ENCODE data around the gene TSPAN12.
"Not testable (repeated sequence)": the region's sequence is repeated elsewhere in the genome, so short reads cannot be mapped to it uniquely, and the experiment has no call there.

Gene TSPAN12

DNA sequence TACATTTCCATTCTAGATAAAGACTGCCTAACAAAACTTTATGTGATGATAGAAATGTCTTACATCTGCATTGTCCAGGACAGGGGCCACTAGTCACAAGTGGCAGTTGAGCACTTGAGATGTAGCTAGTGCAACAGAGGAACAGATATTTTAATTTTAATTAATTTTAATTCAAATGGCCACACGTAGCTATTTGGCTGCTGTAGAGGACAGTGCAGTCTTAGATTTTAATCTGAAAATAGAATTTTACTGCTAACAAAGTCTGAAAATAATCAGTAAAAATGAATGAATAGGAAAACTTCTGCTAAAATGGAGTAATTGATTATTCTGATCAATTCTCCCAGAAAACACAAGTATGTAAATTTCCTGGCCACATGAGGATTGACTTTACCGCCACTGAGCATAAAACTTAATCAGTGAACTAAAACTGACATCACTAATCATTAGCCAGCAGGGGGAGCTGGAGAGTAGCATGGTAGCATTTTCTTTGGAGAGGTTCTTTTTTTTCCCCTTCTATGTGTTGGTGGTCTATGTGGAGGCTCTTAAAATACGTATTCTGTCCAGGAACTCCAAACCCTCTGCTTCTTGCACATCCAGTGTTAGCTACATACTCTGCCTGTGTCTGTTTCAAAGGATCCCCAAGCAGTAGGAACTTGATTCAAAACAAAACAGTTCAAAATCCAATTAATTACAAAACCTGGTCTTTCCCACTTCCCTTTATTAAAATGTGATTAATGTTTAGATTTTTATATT is 52.1 kb downstream of the TSPAN12 start:
- DNase-seq (ENCODE audit: low spot score), result peak; percentile 67

DNA sequence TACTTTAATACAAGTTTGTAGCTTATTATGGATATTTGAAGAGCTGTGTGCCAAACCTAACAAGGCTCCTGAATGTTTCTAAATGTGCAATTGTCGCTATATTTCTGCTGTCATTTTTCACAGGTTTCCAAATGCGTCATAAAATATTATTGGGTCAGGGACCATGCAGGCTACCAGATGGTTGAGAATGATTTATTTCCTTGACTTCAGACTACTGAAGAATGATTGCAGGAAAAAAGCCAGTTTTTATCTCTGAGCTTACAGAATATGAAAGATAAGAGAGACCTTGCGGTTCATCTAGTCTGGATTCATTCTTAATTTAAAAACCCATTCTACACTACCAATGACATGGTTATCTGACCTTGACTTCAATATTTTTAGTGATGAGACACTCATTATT is 55.2 kb downstream of the TSPAN12 start:
- no peak for DNase-seq (ENCODE audit: low spot score)

DNA sequence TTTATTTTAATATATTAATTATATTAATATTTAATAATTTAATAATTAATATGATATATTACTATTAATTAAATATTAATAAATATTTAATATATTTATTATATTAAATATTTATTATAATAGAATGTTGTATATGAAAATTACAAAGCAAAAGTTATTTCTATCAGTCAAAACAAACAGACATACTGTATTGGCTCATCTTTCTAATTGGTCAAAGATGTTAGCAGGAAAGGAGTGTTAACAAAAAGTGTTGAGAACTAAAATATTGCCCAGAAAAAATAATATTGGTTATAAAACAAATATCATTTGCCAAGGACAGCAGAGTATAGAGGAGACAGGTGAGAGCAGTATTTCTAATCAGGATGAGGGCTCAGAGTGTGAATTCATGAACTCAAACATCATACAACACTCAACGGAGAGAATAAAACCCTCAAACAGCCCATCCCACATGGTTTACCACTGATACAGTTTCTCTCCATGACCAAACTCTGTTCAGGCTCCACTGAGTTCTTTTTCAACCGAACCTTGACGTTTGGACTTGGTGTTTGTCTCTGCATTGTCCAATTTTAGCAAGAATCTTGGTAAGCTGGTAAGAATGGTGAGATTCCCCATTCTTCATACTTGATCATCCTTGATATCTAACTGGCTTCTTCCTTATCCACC is 58.0 kb downstream of the TSPAN12 start:
- no peak for DNase-seq (ENCODE audit: low spot score)

DNA sequence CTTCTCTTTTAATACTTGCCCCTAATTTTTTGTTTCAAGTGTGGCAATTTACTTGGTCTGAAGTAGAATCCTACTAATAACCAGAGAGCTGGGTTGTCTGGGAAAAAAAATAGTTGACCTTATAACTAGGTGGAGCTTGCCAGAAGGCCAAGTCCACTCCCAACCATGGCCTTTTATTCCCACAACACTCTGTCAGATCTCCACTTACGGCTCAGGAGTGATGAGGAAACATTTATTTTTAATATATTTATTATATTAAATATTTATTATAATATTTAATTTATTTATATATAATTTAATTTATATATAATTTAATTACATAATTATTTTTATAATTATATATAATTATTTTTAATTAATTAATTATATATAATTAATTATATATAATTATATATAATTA is 58.8 kb downstream of the TSPAN12 start:
- DNase-seq (ENCODE audit: low spot score), result no peak

DNA sequence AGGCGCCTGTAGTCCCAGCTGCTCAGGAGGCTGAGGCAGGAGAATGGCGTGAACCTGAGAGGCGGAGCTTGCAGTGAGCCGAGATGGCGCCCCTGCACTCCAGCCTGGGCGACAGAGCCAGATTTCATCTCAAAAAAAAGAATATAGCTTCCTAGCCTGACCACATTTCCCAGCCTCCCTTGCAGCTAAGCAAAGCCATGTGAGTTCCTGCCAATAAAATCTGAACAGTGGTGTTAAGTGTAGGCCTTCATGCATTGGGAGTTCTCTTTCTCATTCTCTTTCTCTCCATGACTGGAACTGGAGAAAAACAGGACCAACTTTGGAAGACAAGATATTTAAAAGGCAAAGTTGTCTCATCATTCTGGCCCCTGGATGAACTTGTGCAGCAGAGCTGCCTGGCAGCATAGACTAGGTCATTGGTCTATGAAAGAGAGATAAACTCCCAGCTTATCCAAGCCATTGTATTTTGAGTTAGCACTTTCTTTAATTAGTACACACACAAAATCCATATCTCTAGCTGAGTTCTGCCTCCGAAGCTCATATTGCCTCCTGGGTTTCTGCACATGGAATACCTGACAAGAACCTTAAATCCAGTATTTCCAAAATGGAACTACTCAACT is 60.8 kb downstream of the TSPAN12 start:
- no peak for DNase-seq (ENCODE audit: low spot score)

DNA sequence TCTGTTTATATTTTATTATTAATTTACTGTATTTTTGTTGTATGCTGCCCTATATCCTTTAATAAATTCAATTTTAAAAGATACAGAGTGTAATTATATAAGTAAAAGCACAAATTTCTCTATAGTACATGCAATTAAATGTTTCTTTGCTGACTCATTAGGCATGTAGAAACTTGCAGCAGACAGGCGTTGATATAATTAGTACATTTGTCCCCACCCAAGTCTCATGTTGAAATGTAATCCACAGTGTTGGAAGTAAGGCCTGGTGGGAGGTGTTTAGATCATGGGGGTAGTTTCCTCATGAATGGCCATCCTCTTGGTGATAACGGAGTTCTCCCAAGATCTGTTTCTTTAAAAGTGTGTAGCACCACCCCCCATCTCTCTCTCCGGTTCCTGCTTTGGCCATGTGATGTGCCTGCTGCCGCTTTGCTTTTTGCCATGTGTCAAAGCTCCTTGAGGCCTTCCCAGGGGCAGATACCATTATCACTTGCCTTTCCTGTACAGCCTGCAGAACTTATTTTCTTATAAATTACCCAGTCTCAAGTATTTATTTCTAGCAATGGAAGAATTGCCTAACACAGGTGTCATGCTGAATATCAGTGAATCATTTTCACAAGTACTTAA is 63.7 kb downstream of the TSPAN12 start:
- DNase-seq (ENCODE audit: low spot score), result no peak

DNA sequence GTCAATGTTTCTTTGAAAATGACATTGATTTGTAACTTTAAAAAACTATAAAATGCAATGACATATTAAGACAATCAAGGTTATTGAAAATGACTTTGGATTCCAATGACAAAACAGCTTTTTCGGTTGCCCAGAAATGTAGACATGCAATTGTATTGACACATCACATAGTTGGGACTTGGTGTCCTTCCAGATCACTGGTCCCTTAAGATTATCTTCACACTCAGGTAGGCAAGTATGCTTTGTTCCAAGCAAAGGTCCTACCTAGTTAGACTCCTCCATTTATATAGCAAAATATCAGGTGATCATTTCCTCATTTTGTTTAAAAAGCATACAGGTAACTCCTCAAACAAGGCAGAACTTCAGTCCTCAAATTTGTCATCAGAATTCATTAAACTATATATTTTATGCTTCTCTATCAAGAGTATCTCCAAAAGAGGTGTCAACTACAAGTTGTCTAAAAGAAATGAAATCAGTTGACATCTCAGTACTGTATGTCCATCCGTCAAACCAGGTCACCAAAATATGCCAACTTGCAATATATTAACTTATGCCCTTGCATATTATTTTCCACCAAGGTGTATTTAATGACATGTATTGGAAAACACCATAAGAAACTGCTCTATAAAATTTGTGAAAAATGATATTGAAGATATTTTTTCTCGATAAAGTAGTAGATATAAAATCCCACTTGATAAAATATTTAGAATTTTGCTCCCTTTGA is 64.6 kb downstream of the TSPAN12 start:
- DNase-seq (ENCODE audit: low spot score), result no peak

DNA sequence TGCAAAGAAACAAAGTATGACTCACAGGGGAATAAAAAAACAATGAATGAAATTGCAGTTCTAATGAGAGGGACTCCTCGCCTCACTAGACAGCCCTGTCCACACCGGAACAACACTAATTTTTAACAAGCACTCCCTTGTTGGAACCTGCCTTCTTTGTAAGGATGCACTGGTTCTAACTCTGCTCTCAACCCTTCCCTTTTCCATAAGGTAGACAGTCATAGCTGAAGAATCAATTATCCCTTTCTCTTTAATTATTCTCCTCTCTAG is 65.1 kb downstream of the TSPAN12 start:
- no peak for DNase-seq (ENCODE audit: low spot score)

DNA sequence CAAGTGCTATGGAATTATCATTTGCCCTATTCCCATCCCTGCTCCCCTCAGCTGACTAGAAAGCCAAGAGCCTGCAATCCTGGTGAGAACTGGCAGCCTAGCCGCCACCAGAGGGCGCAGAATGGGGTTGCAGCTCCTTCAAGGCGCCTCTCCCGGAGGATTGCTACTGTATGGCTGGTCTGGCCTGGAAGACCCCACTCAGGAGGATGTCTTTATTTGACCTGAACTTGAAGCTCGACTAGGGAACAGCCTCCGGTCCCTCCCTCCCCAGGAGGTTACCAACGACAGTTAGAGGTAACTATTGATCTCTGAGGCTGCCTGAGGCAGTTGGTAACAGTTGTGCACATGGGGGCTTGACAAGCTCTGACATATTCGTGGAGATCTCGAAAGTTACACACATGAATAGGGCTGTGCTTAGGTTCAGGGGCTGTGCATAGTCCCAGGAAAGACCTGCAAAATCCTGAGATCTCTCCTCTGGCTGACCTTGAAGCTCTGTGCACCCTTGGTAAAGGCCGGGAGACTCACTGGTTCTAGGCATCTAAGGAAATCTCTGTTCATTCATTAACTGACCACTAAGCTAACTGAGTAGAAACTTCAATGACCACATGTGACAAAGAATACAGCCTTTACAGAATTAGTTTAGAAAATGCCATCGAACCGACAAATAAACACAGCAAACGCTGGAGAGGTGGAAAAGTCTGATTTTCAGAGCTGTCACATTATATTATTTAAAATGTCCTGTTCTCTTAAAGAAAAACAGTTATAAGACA is 65.7 kb downstream of the TSPAN12 start:
- DNase-seq (ENCODE audit: low spot score), result peak; percentile 84

DNA sequence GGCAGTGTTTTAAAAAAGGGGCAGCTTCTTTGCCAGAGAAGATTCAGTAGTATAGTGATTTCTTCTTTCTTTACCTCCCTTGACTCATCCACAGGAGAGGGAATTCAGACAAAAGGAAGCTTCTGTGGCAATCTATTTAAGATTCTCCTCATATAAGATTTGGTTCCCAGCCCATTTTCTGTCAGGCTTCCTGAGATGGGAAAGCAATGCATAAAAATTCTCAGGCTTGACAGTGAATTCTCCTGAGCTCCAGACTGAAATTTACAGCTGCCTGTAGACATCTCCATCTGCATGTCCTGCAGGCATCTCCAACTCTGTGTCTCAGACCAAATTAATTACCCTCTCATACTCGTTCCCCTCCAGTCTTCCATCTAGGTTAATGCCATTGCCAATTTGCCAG is 72.8 kb downstream of the TSPAN12 start:
- no peak for DNase-seq (ENCODE audit: low spot score)

DNA sequence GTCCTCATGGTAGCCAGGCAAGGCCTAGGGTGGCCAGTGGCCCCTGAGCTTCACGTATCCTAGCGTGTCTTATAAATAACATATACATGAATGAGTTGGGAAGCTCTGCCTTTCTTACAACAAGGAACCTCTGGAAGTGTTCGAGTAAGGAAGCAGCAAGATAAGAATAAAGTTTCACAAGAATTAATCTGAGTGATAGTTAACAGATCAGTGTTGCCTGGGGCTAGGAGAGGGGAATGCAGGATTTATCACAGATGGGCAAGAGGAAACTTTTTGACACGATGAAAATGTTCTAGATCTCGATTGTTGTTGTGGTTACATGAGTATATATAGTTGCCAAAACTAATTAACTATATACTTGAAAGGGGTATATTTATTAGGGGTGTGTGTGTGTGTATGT is 74.2 kb downstream of the TSPAN12 start:
- DNase-seq (ENCODE audit: low spot score), result no peak

DNA sequence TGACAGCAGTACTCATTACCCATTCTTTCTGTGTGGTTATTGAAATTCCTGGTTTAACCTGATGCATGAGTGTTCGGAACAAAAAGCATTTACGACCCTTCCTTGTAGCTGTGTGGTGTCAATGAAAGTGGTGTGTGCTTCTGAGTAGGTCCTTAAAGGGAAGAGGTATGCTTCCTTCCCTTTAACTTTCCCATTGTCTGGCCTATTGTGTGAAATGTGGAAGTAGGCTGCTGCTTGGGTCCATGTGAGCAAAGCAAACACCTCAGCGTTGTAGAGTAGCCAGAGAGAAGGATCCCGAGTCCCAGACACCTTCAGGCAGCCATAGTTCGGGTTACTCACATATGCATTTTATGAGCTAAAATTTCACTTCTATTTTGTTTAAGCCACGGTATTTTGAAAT is 74.7 kb downstream of the TSPAN12 start:
- no peak for DNase-seq (ENCODE audit: low spot score)

DNA sequence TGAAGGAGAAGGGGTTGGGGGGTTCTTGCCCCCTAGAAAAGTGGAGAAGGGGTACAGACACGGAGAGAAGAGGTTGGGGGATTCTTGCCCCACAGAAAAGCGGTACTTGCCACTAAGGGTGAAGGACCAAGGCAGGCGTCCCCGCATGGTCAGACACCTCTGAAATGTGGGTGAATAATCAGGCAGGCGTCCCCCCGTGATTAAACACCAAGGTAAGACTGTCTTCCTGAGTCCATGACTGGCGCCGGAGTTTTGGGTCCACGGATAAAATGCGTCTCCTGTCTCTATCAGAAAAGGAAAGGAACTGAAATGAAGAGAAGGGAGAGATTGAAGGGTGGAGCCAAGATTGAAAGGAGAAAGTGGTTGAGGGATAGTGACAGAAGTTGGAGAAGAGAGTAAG is 76.0 kb downstream of the TSPAN12 start:
- not testable (repeated sequence) for DNase-seq (ENCODE audit: low spot score)

DNA sequence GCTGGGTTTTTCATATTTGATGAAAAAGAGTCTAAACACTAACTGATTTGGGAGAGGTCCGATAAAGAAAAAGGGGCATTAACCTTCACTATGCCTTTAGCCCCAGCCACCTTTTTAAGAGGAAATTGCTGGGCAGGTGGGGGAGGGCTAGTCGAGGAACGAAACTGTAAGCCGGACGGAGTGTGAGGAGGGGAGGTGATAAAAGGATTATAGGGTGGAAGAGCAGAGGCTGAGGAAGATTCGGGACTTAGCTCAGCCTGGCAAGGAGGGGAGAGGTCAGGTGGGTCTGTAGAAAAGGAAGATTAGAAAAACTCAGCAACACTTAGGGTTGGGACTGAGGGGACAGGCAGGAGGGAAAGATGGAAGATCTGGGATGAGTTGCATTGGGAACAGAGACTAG is 77.0 kb downstream of the TSPAN12 start:
- no peak for DNase-seq (ENCODE audit: low spot score)

DNA sequence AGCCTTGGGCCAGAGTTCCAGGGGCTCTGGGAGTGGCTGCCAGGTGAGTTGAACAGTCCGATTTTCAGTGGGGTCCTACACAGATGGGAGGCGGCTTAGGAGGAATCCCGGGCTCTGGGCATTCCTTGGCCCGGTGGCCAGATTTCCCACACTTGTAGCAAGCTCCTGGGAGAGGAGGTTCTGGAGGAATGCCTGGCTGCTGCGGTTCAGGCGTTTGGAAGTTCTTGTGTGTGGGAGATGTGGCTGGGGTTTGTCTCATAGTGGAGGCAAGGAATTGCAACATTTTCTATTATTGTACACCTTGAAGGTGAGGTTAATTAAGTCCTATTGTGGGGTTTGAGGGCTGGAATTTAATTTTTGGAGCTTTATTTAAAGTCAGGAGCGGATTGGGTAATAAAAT is 77.5 kb downstream of the TSPAN12 start:
- not testable (repeated sequence) for DNase-seq (ENCODE audit: low spot score)

DNA sequence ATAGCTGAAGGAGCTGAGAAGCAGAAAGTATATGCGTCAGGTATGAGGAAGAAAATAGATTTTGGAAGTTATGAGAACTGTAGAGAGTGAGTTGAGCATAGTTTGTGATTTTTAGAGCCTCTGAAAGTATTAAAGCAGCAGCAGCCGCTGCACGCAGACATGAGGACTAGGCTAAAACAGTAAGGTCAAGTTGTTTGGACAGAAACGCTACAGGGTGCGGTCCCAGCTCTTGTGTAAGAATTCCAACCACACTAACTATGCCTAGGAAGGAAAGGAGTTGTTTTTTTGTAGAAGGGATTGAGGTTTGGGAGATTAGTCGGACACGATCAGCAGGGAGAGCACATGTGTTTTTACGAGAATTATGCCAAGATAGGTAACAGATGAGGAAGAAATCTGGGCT is 78.9 kb downstream of the TSPAN12 start:
- not testable (repeated sequence) for DNase-seq (ENCODE audit: low spot score)

DNA sequence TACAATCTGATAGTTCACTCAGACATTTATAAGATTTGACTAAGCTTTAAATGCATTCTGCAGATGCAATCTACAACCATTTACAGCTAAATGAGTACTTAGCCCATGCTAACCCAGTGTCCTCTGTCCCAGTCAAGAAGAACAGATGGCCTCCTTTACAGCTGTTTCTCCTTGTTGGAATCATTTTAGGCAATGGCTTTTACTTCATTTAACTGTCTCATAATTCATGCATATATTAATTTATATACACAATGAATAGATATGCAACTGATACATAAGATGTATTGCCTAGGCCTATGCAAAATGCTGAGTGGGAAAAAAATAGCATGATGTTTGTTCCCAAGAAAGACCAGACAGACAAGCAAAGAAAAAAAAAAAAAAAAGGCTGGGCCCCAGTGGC is 82.2 kb downstream of the TSPAN12 start:
- DNase-seq (ENCODE audit: low spot score), result no peak

DNA sequence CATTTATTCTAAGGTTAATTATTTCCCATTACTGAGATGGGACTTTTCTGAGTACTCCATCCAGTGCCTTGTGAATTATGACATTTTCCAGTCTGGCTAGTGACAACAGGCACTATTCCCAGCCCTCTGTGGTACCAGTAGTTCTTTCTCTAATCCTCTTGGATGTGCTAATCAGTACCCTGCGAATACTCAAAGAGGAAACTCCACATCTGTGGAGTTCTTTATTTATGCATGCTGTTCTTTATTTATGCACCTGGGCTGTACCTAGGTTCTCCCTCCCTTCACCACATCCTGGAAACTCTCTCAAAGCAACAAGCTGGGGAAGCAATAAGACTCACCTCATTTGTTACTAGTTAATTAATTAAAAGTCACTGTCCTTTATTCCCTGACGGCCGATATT is 83.5 kb downstream of the TSPAN12 start:
- DNase-seq (ENCODE audit: low spot score), result no peak

DNA sequence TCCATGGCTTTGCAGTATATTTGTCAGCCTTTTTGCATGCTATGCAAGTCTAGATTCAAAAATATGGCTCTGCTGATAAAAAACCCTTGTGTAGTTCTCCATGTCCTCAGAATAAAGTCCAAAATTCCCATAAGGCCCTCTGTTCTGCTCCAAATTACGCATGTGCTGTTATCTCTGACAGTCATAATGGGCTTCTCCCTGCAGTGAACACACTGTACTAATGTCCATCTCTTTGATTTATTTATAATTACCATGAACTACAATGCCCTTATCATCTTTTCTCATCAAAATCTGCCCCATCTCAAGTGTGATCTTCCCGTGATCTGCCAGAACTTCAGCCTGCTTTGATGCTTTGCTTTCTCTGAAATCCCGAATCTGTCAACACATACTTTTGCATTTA is 87.7 kb downstream of the TSPAN12 start:
- no peak for DNase-seq (ENCODE audit: low spot score)

DNA sequence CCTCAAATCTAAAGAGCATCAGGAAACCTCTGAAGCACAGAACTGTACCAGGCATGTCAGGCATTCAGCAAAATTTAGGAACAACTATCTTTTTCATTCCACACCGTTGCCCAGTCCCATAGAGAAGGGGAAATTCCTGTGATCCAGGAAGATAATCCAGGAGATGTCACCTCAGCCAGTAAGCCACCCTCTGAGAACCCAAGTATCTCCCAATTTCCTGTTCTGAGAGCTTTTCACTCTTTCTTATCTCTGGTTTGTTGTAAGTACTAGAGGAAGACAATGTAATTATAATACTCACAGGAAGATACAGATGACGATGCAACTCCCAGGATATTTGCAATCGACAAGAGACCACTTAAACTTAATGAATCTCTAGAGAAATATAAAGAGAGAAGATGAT is 97.1 kb downstream of the TSPAN12 start:
- no peak for DNase-seq (ENCODE audit: low spot score)

DNA sequence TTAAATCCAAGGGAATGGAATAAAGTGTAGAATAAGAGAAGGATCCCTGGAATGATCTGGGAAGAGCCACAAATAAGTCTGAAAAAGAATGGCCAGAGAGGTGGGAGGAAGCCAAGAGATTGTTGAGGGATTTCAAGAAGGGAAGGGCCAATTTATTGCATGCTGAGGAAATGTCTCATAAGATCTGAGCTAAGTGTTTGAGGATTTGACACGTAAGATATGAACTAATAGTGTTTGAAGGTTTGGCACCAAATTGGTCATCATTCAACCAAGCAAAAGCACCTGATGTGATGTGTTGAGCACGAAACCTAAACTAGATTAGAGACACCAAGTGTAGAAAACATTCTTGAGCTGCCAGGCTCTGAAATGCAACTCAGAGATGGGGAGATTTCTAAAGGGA is 97.9 kb downstream of the TSPAN12 start:
- no peak for DNase-seq (ENCODE audit: low spot score)

DNA sequence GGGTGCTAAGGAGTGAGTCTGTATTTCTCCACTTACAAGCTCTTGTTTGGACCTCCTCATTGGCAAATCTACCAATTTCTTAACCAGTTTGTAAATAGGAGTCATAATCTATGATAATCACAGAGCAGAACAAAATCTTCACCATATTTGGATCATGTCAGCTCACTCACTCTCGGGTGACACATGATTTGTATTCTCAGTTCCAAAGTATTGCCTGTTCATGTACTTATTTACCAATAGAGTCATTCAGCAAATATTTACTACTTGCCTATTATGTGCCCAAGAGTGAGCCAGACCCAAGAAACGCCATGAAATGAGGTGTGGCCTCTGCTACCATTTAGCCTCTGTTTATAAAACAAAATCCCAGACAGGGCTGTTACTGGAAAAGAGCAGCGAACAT is 114.8 kb downstream of the TSPAN12 start:
- DNase-seq (ENCODE audit: low spot score), result no peak
